ENCODE results near the gene SIAH1. TPM values are rescaled to one million over a fixed set of nuclear protein-coding genes. Genes with fewer than 3 reads are reported as not detected.

The SIAH1 gene
- total RNA-seq, 1 experiment from 2014 or later = 29.9 TPM

DNA sequence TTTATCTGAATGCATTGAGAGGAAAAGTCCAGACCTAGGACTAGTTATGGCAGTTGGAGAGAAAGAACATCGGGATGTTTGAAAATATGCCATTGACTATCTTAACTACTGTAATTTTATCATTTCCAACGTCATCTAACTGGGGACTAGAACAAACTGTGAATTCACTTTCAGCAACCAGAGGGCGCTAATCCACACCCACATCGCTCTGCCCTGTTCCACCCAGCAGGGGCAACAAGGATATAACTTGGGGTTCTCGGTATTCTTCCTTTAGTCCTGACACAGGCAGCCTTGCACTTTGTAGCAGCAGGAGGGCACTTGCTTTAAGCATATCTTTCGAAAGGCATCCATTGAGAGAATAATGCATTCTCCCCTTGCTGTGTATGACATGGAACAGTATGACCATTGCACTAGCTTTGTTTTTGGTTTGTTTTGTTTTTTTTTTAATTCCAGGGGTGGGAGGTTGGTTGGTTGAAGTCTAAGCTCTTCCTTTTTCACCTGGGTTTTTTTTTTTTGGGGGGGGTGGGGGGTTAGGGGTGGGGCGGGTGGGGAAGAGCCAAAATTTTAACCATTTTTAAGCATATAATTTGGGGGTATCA lies 31.5 kb downstream of the SIAH1 start:
- ATAC-seq = peak; percentile 91
- CTCF ChIA-PET = interaction anchor here (0.6 to 4.4 kb wide), 15 partner anchors 13 to 1472 kb away, joined by 3 to 26 read pairs (median 4); partner anchors contain the start of gene SIAH1
- peak; percentile 70 for DNase-seq (ENCODE audit: low spot score)
- POLR2A ChIA-PET = interaction anchor here (0.6 to 1.1 kb wide), 2 partner anchors 13 to 977 kb away, joined by 3 to 6 read pairs; no protein-coding TSS in a partner anchor
- Mint-ChIP-seq H3K4me1 (peaks cover 5% of the 10 kb centered on the region), H3K27ac (peak overlapping the region; percentile 86), H3K9me3 (no peaks in the 10 kb centered on the region), H3K36me3 (peaks cover 36% of the 10 kb centered on the region), H3K27me3 (ENCODE audit: low read depth) (no peaks in the 10 kb centered on the region), H3K4me3 (no peak overlapping the region)
- TF ChIP-seq, protein P1, sequence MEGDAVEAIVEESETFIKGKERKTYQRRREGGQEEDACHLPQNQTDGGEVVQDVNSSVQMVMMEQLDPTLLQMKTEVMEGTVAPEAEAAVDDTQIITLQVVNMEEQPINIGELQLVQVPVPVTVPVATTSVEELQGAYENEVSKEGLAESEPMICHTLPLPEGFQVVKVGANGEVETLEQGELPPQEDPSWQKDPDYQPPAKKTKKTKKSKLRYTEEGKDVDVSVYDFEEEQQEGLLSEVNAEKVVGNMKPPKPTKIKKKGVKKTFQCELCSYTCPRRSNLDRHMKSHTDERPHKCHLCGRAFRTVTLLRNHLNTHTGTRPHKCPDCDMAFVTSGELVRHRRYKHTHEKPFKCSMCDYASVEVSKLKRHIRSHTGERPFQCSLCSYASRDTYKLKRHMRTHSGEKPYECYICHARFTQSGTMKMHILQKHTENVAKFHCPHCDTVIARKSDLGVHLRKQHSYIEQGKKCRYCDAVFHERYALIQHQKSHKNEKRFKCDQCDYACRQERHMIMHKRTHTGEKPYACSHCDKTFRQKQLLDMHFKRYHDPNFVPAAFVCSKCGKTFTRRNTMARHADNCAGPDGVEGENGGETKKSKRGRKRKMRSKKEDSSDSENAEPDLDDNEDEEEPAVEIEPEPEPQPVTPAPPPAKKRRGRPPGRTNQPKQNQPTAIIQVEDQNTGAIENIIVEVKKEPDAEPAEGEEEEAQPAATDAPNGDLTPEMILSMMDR (IDR thresholded peaks at IDR 0.05) = peak; percentile 76
- TF ChIP-seq SOX15 (CRISPR knock-in tag; IDR thresholded peaks at IDR 0.05) = no peak
- TF ChIP-seq EMX1 (CRISPR knock-in tag; IDR thresholded peaks at IDR 0.05) = 0 out of 2 replicates have a peak, but pooled peaks have one; percentile 41

DNA sequence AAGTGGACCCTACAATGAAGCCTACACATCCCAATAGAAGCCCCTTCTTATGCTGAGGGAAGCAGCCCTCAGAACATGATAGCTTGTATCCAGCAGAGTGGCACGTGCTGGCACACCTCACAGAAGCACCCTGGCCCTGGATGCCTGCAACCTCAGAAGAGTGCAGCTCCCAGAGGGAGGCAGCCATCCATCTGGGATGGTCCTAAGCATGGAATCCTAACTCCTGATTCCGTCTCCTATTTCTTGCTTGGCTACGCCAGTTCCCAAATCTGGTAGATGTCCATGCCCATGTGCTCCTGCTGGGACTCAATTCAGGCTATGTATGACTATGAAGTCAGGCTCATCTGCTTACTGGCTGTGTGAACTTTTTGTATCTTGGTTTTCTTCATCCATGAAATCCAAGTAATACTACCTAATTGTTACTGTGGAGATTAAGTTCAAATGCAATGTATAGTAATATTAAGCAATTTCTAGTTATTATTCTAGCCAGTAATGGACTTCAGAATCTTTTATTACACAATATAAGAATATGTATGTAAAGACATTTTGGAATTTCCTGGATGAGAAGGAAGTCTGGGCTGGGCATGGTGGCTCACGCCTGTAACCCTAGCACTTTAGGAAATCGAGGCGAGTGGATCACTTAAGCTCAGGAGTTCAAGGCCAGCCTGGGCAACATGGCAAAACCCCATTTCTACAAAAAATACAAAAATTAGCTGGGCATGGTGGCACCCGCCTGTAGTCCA lies 32.4 kb downstream of the SIAH1 start:
- Mint-ChIP-seq H3K4me3 (no peak overlapping the region), H3K27ac (no peak overlapping the region), H3K27me3 (ENCODE audit: low read depth) (no peaks in the 10 kb centered on the region), H3K4me1 (peaks cover 5% of the 10 kb centered on the region), H3K36me3 (peaks cover 39% of the 10 kb centered on the region), H3K9me3 (no peaks in the 10 kb centered on the region)
- POLR2A ChIA-PET = no interaction called here
- ATAC-seq (no peak), DNase-seq (ENCODE audit: low spot score) (no peak)
- TF ChIP-seq ATF1 (CRISPR knock-in tag; IDR thresholded peaks at IDR 0.05) (no peak), GABPB1 (CRISPR knock-in tag; IDR thresholded peaks at IDR 0.05) (no peak)
- TF ChIP-seq, protein P2, sequence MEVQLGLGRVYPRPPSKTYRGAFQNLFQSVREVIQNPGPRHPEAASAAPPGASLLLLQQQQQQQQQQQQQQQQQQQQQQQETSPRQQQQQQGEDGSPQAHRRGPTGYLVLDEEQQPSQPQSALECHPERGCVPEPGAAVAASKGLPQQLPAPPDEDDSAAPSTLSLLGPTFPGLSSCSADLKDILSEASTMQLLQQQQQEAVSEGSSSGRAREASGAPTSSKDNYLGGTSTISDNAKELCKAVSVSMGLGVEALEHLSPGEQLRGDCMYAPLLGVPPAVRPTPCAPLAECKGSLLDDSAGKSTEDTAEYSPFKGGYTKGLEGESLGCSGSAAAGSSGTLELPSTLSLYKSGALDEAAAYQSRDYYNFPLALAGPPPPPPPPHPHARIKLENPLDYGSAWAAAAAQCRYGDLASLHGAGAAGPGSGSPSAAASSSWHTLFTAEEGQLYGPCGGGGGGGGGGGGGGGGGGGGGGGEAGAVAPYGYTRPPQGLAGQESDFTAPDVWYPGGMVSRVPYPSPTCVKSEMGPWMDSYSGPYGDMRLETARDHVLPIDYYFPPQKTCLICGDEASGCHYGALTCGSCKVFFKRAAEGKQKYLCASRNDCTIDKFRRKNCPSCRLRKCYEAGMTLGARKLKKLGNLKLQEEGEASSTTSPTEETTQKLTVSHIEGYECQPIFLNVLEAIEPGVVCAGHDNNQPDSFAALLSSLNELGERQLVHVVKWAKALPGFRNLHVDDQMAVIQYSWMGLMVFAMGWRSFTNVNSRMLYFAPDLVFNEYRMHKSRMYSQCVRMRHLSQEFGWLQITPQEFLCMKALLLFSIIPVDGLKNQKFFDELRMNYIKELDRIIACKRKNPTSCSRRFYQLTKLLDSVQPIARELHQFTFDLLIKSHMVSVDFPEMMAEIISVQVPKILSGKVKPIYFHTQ (CRISPR knock-in tag; IDR thresholded peaks at IDR 0.05) = no peak
- TF ChIP-seq, protein P3, sequence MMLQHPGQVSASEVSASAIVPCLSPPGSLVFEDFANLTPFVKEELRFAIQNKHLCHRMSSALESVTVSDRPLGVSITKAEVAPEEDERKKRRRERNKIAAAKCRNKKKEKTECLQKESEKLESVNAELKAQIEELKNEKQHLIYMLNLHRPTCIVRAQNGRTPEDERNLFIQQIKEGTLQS (CRISPR knock-in tag; conservative IDR thresholded peaks at IDR 0.05) = no peak
- TF ChIP-seq, protein P4, sequence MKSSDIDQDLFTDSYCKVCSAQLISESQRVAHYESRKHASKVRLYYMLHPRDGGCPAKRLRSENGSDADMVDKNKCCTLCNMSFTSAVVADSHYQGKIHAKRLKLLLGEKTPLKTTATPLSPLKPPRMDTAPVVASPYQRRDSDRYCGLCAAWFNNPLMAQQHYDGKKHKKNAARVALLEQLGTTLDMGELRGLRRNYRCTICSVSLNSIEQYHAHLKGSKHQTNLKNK (CRISPR knock-in tag; IDR thresholded peaks at IDR 0.05) = no peak
- CTCF ChIA-PET = interaction anchor here (1.3 to 4.4 kb wide), 3 partner anchors 121 to 270 kb away, joined by 4 to 26 read pairs (median 16); no protein-coding TSS in a partner anchor

DNA sequence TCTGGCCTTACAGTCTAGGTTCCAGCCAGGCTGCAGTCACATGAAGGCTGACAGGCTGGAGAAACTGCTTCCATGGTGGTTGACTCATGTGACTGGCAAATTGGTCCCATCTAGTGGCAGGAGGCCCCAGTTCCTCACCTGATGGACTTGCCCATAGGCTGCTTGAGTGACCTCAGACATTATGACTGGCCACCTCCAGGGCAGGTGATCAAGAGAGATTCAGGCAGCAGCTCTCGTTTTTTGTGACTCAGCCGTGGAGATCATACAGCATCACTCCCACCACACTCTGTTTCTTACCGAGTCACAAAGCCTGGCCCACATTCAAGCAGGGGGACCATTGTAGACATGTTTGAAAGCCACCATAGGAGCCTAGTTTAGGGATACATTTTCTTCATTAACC lies 34.5 kb downstream of the SIAH1 start:
- no peak for ATAC-seq
- TF ChIP-seq GRHL2 (CRISPR knock-in tag; IDR thresholded peaks at IDR 0.05; ENCODE audit: insufficient replicate concordance, severe bottlenecking) (no peak), ZBTB21 (CRISPR knock-in tag; IDR thresholded peaks at IDR 0.05; ENCODE audit: borderline replicate concordance) (no peak), FOXK1 (CRISPR knock-in tag; IDR thresholded peaks at IDR 0.05) (no peak), NR1H2 (CRISPR knock-in tag; IDR thresholded peaks at IDR 0.05) (no peak), ZNF232 (CRISPR knock-in tag; IDR thresholded peaks at IDR 0.05) (no peak), CREM (CRISPR knock-in tag; IDR thresholded peaks at IDR 0.05) (no peak)
- TF ChIP-seq, protein P5, sequence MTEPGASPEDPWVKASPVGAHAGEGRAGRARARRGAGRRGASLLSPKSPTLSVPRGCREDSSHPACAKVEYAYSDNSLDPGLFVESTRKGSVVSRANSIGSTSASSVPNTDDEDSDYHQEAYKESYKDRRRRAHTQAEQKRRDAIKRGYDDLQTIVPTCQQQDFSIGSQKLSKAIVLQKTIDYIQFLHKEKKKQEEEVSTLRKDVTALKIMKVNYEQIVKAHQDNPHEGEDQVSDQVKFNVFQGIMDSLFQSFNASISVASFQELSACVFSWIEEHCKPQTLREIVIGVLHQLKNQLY (CRISPR knock-in tag; IDR thresholded peaks at IDR 0.05) = no peak
- TF ChIP-seq, protein P4 (CRISPR knock-in tag; IDR thresholded peaks at IDR 0.05) = no peak
- TF ChIP-seq, protein P6, sequence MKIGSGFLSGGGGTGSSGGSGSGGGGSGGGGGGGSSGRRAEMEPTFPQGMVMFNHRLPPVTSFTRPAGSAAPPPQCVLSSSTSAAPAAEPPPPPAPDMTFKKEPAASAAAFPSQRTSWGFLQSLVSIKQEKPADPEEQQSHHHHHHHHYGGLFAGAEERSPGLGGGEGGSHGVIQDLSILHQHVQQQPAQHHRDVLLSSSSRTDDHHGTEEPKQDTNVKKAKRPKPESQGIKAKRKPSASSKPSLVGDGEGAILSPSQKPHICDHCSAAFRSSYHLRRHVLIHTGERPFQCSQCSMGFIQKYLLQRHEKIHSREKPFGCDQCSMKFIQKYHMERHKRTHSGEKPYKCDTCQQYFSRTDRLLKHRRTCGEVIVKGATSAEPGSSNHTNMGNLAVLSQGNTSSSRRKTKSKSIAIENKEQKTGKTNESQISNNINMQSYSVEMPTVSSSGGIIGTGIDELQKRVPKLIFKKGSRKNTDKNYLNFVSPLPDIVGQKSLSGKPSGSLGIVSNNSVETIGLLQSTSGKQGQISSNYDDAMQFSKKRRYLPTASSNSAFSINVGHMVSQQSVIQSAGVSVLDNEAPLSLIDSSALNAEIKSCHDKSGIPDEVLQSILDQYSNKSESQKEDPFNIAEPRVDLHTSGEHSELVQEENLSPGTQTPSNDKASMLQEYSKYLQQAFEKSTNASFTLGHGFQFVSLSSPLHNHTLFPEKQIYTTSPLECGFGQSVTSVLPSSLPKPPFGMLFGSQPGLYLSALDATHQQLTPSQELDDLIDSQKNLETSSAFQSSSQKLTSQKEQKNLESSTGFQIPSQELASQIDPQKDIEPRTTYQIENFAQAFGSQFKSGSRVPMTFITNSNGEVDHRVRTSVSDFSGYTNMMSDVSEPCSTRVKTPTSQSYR (CRISPR knock-in tag; IDR thresholded peaks at IDR 0.05) = no peak
- TF ChIP-seq, protein P3 (CRISPR knock-in tag; conservative IDR thresholded peaks at IDR 0.05) = no peak
- TF ChIP-seq, protein P7, sequence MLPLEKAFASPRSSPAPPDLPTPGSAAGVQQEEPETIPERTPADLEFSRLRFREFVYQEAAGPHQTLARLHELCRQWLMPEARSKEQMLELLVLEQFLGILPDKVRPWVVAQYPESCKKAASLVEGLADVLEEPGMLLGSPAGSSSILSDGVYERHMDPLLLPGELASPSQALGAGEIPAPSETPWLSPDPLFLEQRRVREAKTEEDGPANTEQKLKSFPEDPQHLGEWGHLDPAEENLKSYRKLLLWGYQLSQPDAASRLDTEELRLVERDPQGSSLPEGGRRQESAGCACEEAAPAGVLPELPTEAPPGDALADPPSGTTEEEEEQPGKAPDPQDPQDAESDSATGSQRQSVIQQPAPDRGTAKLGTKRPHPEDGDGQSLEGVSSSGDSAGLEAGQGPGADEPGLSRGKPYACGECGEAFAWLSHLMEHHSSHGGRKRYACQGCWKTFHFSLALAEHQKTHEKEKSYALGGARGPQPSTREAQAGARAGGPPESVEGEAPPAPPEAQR (CRISPR knock-in tag; IDR thresholded peaks at IDR 0.05) = no peak

More for the DNA sequence above, 34.5 kb downstream of the SIAH1 start:
- Mint-ChIP-seq H3K4me1 (peaks cover 3% of the 10 kb centered on the region), H3K4me3 (no peak overlapping the region), H3K9me3 (no peaks in the 10 kb centered on the region), H3K27ac (no peak overlapping the region), H3K36me3 (peaks cover 42% of the 10 kb centered on the region), H3K27me3 (ENCODE audit: low read depth) (no peaks in the 10 kb centered on the region)
- ChIA-PET POLR2A (interaction anchor here (0.6 to 0.7 kb wide), 2 partner anchors 101 to 286 kb away, joined by 3 read pairs; no protein-coding TSS in a partner anchor), CTCF (interaction anchor here (1.3 to 1.4 kb wide), 2 partner anchors 119 to 272 kb away, joined by 4 to 5 read pairs; no protein-coding TSS in a partner anchor)
- DNase-seq (ENCODE audit: low spot score) = no peak

Data from WTC11 (cell line).